Activated T-helper 9 cell treated with anti-CD3 and anti-CD28 coated beads, Interleukin-2, amount 50 U/mL, for 16 hours (primary cell): ENCODE results near the gene TTC23.

Source experiments
- DNase-seq: peaks from one replicate; pipeline ENCODE4 v3.0.0-alpha.2; 2020; ENCODE audit warnings: low read depth

TTC23 gene

DNA sequence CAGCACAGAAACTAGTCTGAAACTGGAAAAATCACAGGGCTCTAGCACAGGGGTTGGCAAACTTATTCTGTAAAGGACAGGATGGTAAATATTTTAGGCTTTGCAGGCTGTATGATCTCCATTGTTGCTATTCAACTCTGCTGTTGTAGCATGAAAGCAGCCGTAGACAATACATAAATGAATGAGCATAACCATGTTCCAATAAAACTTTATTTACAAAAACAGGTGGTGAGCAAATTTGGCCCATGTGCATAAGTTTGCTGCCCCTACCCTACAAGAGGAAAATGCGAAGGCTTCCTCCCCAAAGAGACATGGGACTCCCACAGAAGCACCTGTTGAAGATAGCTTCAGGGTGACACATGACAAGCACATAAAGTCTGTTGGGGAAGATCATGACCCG, 85.3 kb downstream of the TTC23 start:
- no peak for DNase-seq

- DNase-seq = no peak
These were observed 85.9 kb downstream of the TTC23 start for GRCh38 chr15:99163271-99164062.

DNA sequence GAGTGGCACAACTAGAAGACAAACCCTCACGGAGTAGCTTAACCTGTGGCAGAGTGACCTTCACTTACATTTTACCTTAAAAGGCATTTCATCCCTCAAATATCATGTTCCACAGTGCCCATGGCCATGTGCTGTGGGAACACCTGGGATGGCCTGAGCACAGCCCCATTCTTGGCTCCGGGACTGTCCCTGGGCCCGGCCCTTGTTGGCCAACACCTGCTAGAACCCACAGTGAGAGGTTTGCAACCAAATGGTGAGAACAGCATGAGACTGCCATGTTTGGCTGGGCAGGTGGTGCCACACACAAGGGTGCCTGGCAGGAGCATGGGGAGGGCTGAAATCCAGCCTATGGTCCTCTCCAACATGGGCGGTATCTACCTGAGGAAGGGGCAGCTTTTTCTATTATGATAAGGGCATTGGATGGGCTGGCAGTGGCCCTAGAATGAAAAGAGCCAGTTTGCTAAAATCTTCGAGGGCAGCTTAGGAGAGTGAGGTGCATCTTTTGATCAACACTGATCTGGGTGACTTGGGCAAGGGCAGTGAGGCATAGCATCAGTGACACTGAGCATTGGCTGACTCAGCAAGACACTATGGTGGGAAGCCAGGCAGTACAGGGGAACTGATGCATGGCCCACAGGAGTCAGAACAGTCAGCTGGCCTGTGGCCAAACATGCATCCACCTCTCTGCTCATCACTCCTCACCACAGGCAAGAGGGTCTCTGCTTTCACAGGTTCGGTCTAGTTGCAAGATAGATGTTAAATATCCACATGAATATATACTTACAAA, 90.6 kb downstream of the TTC23 start:
- DNase-seq = no peak

DNA sequence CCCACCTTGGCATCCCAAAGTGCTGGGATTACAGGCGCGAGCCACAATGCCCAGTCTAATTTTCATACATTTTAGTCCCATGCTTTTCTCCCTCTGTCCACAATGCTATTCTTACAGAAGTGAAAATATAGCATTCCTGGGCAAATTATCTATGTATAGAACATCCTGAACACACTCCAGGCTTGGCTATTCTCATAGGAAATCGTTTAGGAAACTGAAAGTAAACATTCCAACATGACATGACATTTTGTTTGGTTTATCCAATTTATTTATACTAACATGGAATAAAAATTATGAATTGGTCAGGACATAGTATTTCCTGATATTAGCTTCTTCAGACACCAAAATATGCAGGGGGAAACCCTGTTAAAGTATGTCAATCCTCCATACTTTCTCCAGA, 91.9 kb downstream of the TTC23 start:
- DNase-seq = no peak

DNA sequence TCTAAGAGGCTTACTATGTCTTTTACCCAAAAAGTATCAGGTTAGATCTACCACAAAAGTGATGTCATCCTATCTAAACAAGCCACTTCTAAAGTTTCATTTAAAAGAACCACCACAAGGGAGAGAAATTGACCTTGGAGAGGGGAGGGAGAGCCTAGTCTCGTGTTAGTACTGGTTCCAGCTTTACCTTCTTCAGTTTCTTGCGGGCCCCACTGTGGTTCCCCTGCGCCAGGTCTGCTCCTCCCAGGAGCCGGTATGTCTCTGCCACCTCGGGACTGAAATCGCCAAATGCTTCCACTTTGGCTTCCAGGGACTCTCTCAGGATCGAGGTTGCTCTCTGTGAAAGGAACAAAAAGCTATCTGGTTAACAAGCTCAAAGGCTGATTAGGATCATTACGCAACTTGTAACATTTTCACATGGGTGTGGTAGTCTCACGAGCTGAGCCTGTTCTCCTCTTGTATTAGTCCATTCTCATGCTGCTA, 93.4 kb downstream of the TTC23 start:
- no peak for DNase-seq

- no peak for DNase-seq
These were observed 95.1 kb downstream of the TTC23 start for GRCh38 chr15:99154271-99154670.

- no peak for DNase-seq
These were observed 96.3 kb downstream of the TTC23 start for GRCh38 chr15:99153026-99153535.

DNA sequence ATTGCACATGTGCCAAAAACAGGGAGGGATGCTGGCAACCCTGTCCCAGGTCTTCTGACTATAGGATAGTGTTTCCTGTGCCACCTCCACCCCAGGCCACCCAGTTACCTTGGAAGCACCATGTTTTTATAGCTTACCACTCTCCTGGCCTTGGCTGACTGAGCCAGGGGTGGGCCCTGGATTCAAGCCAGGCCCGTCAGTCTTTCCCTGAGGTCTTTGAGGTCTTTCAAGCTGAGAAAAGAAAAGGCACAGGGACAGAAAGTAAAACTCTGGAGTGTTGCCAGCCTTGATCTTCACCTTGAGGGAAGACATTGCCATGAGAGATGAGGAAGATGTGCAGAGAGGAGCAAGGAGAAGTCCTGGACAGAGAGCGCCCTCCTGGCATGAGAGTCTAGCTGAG, 98.2 kb downstream of the TTC23 start:
- DNase-seq = no peak

GRCh38 chr15:99149366-99149765, 100.0 kb downstream of the TTC23 start:
- DNase-seq = no peak

DNA sequence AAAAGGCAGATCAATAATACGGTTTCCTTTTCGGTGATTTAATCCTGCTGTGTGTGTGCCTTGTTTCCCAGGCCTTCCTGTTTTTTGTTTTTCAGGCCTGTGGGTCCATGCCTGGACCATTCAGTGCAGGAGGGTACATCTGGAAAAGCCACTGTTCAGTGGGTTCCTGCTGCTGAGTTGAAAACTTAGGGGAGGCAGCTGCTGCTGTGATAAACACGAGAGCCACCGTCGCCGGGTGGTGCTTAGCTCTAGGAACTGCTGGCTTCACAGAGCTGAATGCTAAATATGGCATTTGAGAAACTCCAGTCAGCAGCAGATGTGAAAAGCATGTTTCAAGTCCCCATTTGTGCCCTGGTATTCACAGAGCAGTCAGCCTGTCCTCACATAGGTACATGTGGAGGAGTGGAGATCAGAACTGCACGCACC, 100.5 kb downstream of the TTC23 start:
- no peak for DNase-seq

DNA sequence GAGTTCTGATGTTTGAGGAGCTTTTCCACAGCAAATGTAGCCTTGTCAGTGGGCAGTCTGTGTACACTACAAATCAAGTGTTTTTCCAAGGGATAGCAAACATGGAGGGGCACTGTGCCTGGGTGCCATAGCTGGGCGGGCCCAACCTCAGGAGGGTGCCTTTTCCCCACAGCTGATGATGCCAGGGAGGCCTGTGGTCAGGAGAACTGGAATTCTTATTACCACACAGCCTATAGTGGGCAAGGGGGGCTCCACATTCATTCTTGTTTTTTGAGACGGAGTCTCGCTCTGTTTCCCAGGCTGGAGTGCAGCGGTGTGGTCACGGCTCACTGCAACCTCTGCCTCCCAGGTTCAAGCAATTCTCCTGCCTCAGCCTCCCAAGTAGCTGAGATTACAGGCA, 102.7 kb downstream of the TTC23 start:
- DNase-seq = no peak

DNA sequence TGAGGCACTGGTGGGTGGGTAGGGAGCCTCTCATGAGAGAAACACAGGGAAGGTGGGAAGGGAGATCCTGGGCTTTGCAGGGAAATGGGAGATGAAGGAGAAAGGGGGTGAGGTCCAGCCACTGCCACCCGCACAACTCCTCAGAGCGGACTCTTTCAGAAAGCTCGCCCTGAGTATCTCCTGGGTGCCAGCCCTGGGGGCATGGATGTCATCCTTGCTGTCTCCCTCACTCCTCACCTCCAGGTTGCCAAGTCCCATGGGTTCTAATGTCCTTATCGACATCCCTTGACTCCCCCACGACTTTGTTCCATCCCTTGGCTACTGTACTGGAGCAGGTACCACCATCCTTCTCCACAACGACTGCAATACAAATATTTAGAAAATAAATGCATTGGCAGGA, 103.6 kb downstream of the TTC23 start:
- DNase-seq = no peak

GRCh38 chr15:99145005-99145404, 104.4 kb downstream of the TTC23 start:
- DNase-seq = no peak

- DNase-seq = no peak
These were observed 105.4 kb downstream of the TTC23 start for GRCh38 chr15:99143655-99144610.

DNA sequence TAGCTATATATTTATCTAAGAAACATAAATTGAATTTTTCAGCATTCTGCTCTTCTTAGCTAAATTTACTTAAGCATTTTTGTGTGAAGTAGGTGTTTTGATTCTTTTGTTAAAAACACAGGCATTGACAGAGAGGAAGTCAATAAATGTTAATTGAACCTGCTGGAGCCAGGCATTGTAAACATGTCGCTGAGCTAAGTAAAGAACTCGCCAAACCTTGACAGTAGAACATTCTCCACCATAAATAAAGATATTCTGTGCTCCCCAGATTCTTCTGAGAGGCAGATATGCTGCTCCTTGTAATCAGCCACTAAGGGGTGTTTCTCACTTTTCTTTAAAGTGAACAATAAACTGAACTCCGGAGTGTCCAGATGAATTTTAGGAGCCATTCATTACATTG, 106.1 kb downstream of the TTC23 start:
- DNase-seq = no peak

GRCh38 chr15:99142562-99142961, 106.8 kb downstream of the TTC23 start:
- no peak for DNase-seq

GRCh38 chr15:99141943-99142342, 107.4 kb downstream of the TTC23 start:
- no peak for DNase-seq

- DNase-seq = no peak
These were observed 108.8 kb downstream of the TTC23 start for GRCh38 chr15:99140590-99140989.

- DNase-seq = no peak
These were observed 110.1 kb downstream of the TTC23 start for GRCh38 chr15:99139276-99139675.

GRCh38 chr15:99138491-99138982, 110.8 kb downstream of the TTC23 start:
- no peak for DNase-seq

DNA sequence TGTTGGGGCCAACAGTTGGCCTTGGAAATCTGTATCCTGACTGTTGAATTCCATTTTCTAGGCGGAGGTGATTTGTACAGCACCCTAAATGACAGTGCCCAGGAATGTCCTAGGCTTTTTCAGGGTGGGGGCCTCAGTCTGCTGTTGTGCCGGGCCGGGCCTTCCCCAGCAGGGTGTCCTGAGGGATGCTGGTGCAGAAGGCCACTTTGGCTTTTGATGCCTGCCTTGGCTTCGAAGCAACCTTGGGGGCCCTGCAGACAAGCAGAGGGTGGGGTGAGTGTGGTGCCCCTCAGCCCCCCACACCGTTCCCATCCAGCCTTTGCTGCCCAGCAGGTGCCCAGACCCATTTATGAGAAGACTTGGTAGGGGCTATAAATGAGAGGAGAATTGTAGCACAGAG, 111.5 kb downstream of the TTC23 start:
- DNase-seq = no peak

DNA sequence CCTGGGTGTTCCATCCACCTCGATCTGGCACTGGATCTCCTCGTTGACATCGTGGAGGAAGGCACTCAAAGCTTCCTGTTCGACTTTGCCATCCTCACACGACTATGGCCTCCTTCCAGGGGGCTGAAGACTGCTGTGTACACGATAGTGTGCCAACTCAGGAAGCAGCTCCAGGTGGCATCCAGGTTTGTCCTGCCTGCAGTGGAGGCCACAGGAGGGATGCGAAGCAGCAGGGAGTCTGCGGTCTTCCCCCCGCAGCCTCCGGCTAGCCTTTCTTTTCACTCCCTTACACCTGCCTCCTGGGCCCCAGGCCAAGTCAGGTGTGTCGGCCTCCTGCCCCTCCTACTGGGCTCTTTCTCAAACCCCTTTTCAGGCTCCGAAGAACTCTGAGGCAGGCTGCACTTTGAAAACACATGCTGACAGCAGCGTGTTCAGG, 112.3 kb downstream of the TTC23 start:
- DNase-seq = no peak
